Neural crest cell (in vitro differentiated cells): ENCODE data around the gene LHFPL3. TPM values are rescaled to one million over a fixed set of nuclear protein-coding genes. Genes with fewer than 3 reads are reported as not detected.

Experiments
- DNase-seq: peaks from one replicate; pipeline ENCODE4 v3.0.0; 2021; ENCODE audit warnings: low read depth, mixed read lengths, low spot score
- H3K27ac Mint-ChIP-seq: one replicate; pipeline ENCODE4 v1.8.0; 2021; ENCODE audit warnings: mild to moderate bottlenecking, mixed read lengths; ENCODE audit not compliant: unreplicated experiment
- H3K27me3 Mint-ChIP-seq: 2 replicates; pipeline ENCODE4 v1.8.0; 2021; ENCODE audit warnings: low read depth, mild to moderate bottlenecking, mixed read lengths
- H3K36me3 Mint-ChIP-seq: 2 replicates; pipeline ENCODE4 v1.8.0; 2021; ENCODE audit warnings: low read depth, mild to moderate bottlenecking, mixed read lengths
- H3K4me1 Mint-ChIP-seq: 2 replicates; pipeline ENCODE4 v1.8.0; 2021; ENCODE audit warnings: mixed read lengths
- H3K4me3 Mint-ChIP-seq: one replicate; pipeline ENCODE4 v1.8.0; 2021; ENCODE audit warnings: mild to moderate bottlenecking, mixed read lengths
- H3K9me3 Mint-ChIP-seq: 2 replicates; pipeline ENCODE4 v1.8.0; 2021; ENCODE audit warnings: mixed read lengths
- CTCF ChIP-seq: fragments of 200-600 bp; sonication (generic); conservative IDR thresholded peaks from 2 replicates; pipeline ENCODE4 v1.5.0; 2021; ENCODE audit warnings: antibody characterized with exemption, mild to moderate bottlenecking
- total RNA-seq: library from RNA; stranded (reverse); gene quantifications from 2 replicates; pipeline ENCODE4 v1.2.1, GENCODE V29; 2021

LHFPL3 gene
- total RNA-seq, 1 donor from 2014 or later, result not detected

- H3K4me3 Mint-ChIP-seq, result no peak overlapping the region
- H3K4me1 Mint-ChIP-seq, result peaks cover 14% of the 10 kb centered on the region
- TF ChIP-seq CTCF, result no peak
- H3K36me3 Mint-ChIP-seq, result no peaks in the 10 kb centered on the region
- H3K9me3 Mint-ChIP-seq, result no peaks in the 10 kb centered on the region
- H3K27ac Mint-ChIP-seq, result no peak overlapping the region
- H3K27me3 Mint-ChIP-seq, result no peaks in the 10 kb centered on the region
- DNase-seq, result no peak
Observed at GRCh38 chr7:104895522-104896236, 567.3 kb downstream of the LHFPL3 start.

GRCh38 chr7:104898434-104898833, 570.0 kb downstream of the LHFPL3 start:
- Mint-ChIP-seq H3K9me3 (no peaks in the 10 kb centered on the region), H3K4me3 (no peak overlapping the region), H3K27me3 (no peaks in the 10 kb centered on the region), H3K4me1 (peaks cover 25% of the 10 kb centered on the region), H3K27ac (no peak overlapping the region), H3K36me3 (no peaks in the 10 kb centered on the region)
- no peak for TF ChIP-seq CTCF
- no peak for DNase-seq

GRCh38 chr7:104900525-104901239, 572.3 kb downstream of the LHFPL3 start:
- peaks cover 25% of the 10 kb centered on the region for H3K4me1 Mint-ChIP-seq
- no peaks in the 10 kb centered on the region for H3K27me3 Mint-ChIP-seq
- TF ChIP-seq CTCF, result no peak
- H3K36me3 Mint-ChIP-seq, result no peaks in the 10 kb centered on the region
- H3K9me3 Mint-ChIP-seq, result no peaks in the 10 kb centered on the region
- H3K4me3 Mint-ChIP-seq, result no peak overlapping the region
- DNase-seq, result no peak
- peak overlapping the region; percentile 79 for H3K27ac Mint-ChIP-seq

GRCh38 chr7:104901240-104901619, 572.8 kb downstream of the LHFPL3 start:
- Mint-ChIP-seq H3K4me1 (peaks cover 25% of the 10 kb centered on the region), H3K36me3 (no peaks in the 10 kb centered on the region), H3K4me3 (no peak overlapping the region), H3K9me3 (no peaks in the 10 kb centered on the region), H3K27me3 (no peaks in the 10 kb centered on the region), H3K27ac (peak overlapping the region; percentile 20)
- DNase-seq, result no peak
- TF ChIP-seq CTCF, result no peak

- no peak for DNase-seq
- Mint-ChIP-seq H3K36me3 (no peaks in the 10 kb centered on the region), H3K27ac (no peak overlapping the region), H3K4me1 (peaks cover 25% of the 10 kb centered on the region), H3K27me3 (no peaks in the 10 kb centered on the region), H3K4me3 (no peak overlapping the region), H3K9me3 (no peaks in the 10 kb centered on the region)
- no peak for TF ChIP-seq CTCF
Observed at GRCh38 chr7:104902183-104902582, 573.8 kb downstream of the LHFPL3 start.
